ENCODE measurements around the gene MED14.
A peak's percentile ranks its signal among the peaks of the same experiment; 100 is the strongest.

The MED14 gene

GRCh38 chrX:40663078-40663740, 72.1 kb downstream of the MED14 start:
- no peak for DNase-seq

DNA sequence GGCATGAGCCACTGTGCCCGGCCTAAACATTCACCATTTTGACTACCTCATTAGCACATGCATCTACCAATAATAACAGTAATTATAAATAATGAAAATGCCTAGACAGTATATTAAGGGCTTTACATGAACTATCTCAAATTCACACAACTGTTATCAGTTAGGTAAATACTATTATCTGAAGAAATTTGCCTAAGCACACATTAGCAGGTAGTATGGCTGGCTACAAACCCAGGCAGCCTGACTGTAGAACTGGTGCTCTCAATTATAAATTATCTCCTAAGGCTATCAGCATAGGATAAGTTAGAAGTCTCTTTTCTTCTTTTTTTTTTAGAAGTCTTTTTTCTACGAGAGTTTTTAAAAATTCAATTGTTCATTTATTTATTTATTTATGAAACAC, 73.9 kb downstream of the MED14 start:
- DNase-seq = no peak

- no peak for DNase-seq
Observed at GRCh38 chrX:40660381-40660780, 75.0 kb downstream of the MED14 start.

GRCh38 chrX:40653535-40653934, 81.8 kb downstream of the MED14 start:
- no peak for DNase-seq

GRCh38 chrX:40652664-40653063, 82.7 kb downstream of the MED14 start:
- no peak for DNase-seq

GRCh38 chrX:40651620-40652223, 83.6 kb downstream of the MED14 start:
- DNase-seq = peak; percentile 71

DNA sequence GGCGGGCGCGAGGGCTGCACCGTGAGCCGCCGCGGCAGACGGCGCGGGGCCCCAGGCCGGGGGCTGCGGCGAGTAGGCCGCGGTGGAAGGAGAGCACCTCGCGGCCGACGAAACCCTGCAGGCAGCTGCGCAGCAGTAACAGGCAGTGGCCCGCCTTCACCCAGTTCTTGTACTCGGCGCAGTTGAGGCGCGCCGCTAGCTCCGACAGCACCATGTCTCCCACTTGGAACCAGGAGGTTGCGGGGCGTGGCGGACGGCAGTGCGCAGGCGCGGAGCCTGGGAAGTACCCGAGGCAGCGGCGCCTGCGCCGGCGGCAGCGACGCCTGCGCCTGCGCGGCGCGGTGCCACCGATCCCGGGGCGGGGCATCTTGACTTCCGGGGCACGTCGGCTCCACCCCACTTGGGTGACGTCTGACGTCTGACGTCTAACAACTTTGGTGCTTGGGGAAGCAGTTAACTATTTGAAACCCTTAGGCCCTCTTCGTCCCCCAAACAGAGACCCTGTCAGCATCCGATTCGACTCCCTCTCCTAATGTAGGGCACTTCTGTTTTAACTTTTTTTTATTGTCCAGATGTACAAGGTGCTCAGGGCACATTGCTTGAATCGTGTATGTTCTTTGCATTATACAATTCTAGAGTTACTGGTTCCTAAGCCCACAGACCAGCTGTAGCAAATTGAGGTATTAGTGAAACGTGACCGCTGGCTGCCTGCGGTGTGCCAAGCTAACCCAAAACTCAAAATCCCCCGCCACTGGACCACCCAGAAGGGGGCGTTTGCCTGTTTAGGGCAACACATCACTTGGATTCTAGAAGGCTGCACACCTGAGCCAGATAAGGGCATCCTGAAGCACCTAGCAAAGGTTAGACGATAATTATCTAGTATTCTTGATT, 87.8 kb downstream of the MED14 start, which contains the start of gene CXorf38:
TSS of gene CXorf38 (minus strand) at position 255 of the 891 bp plus-strand sequence. CDS start at position 214, 41 bp downstream.
- peak; percentile 85 for DNase-seq

GRCh38 chrX:40646489-40647306, 88.6 kb downstream of the MED14 start:
- peak; percentile 46 for DNase-seq

GRCh38 chrX:40644821-40645358, 90.5 kb downstream of the MED14 start:
- peak; percentile 79 for DNase-seq

- peak; percentile 52 for DNase-seq
Observed at GRCh38 chrX:40644176-40644575, 91.2 kb downstream of the MED14 start.

- DNase-seq = no peak
Observed at GRCh38 chrX:40637687-40638086, 97.7 kb downstream of the MED14 start.

- DNase-seq = no peak
Observed at GRCh38 chrX:40632199-40632598, 103.1 kb downstream of the MED14 start.

DNA sequence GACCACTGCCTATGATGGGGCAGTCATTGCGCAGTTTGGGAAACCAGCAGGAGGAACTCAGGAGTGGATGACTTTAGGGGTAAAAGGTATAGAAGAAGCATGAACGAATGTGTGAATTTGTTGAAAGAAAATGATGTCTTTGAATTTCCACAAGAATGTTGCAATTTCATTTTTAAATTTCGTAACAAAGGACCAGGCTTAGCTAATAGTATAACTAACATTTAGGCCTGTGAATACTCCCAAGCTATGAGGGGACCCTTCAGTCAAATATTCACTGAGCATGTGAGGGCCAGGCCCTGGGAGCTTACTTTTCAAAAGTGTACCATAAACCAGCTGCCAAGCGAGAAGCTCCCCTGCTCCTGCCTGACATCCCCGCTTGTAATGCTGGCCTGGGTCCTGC, 106.8 kb downstream of the MED14 start:
- no peak for DNase-seq

GRCh38 chrX:40625294-40625693, 110.0 kb downstream of the MED14 start:
- DNase-seq = no peak

- DNase-seq = no peak
Observed at GRCh38 chrX:40623665-40624064, 111.7 kb downstream of the MED14 start.

GRCh38 chrX:40623139-40623536, 112.2 kb downstream of the MED14 start, which contains the start of gene MPC1L:
Gene MPC1L (plus strand): TSS chrX:40623428. CDS start chrX:40623566, 138 bp downstream.
- DNase-seq = no peak

GRCh38 chrX:40622479-40623138, 112.7 kb downstream of the MED14 start:
- no peak for DNase-seq

DNA sequence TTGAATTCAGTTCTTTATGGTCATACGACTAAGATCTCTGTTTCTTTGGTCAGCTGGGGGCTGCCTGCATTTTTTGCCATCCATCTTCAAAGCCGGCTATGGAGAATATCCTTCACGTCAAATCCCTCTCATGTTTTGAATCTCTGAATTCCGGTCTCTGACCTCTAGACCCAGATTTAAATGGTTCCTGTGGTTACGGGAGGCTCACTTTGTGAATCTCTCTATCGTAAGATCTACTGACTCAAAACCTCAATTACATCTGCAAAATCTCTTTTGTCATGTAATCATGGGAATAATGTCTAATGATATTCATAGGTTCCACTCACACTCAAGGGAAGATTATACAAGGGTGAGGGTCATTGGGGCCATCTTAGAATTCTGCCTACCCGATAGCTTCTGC, 117.8 kb downstream of the MED14 start:
- no peak for DNase-seq

- no peak for DNase-seq
Observed at GRCh38 chrX:40615976-40616375, 119.4 kb downstream of the MED14 start.

DNA sequence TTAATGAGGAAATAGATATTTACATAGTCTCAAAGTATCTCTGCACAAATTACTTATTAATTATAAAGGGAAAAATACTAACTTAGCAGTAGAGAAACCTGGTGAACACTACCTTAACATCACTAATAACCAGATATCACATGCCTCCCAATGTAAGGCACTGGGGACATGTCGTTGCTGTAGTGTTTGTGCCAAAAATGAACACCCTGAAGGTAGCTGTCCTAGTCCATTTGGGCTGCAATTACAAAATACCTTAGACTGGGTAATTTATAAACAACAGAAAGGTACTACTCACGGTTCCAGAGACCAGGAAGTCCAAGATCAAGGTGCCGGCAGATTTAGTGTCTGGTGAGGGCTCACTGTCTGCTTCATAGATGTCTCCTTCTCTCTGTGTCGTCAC, 122.8 kb downstream of the MED14 start:
- no peak for DNase-seq

DNA sequence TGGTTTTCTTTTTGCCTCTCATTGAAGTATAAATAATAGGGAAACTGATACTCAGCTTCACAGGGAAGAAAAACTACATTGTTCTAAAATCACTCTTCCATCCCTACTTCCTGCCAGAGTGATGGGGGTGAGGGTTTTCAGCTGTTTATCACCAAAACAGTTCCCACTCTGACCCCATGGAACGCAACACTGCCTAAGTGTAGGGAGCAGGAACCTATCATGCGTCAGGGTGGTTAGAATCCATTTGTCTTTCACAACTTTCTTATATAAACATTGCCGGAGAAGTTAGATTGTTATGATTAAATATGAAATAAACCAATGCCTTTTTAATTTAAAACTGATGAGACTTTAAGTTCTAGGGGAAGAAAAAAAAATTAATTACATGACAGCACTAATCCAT, 128.0 kb downstream of the MED14 start:
- no peak for DNase-seq

DNA sequence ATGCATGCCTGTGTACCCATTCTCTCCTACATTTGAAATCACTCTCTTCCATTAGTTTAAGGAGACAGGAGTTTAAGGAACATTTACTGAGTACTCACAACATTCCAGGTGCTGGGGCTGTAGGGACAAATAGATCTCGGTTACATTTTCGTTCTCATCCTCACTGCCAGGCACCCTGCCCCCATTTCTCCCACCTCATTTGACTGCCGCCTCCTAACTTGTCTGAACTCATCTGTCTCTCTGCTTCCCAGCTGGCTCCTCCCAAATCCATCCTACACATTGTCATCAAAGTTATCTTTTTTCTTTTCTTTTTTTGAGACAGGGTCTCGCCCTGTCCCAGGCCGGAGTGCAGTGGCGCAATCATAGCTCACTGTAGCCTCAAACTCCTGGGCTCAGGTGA, 131.9 kb downstream of the MED14 start:
- no peak for DNase-seq
